ENCODE results near the gene CDS2. TPM values are rescaled to one million over a fixed set of nuclear protein-coding genes. Genes with fewer than 3 reads are reported as not detected.

Gene CDS2
- total RNA-seq, 1 donor from 2014 or later, result 57.2 TPM

DNA sequence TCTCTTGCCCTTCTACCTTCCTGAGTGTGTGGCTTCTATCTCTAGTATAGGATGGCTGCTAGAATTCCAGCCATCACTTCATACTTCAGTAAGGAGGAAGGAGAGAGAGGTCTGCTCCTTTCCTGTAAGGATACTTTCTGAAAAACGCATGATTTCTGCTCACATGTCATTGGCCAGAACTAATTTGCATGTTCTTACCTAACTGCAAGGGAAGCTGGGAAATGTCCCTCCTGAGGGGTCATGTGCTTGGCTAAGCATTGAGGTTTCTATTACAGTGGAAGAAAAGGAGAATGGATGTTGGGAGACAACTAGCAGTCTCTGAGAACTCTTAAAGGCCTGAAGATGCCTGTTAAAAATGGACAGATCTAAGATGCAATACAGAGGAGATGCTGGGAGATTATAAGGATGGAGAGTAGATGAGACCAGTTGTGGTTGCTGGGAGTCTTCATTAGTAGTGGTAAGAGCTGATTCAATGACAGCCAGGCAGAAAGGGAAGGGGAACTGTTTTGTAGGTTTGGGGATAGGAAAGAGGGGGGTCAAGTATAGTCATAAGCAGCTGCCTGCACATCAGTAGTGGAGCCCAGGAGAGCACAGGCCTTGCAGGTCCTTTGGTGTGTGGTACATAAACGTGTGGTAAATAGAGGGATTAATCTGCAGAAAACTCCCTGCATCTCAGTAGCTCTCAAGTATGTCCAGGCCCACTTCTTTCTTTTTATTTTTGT is 20.2 kb downstream of the CDS2 start:
- ATAC-seq (no peak), DNase-seq (ENCODE audit: missing footprints) (no peak)
- intact Hi-C loops (cut with DNase I), result no loop called here

- DNase-seq (ENCODE audit: missing footprints) (no peak), ATAC-seq (no peak)
- intact Hi-C loops (cut with DNase I), result no loop called here
Measured at GRCh38 chr20:5148581-5148980, 21.8 kb downstream of the CDS2 start.

DNA sequence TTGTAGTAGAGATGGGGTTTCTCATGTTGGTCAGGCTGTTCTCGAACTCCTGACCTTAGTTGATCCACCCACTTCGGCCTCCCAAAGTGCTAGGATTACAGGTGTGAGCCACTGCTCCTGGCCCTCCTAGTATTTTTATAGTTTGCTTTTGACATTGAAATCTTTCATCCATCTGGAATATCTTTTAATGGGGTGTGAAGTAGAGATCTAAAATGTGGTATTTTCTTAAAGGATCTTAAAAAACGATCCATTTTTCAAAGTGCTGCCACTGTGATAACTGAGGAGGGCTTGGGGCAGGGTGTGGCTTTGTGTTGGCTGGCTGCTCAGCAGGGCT is 23.1 kb downstream of the CDS2 start:
- no peak for DNase-seq (ENCODE audit: missing footprints)
- ATAC-seq, result no peak
- intact Hi-C loops (cut with DNase I), result no loop called here

DNA sequence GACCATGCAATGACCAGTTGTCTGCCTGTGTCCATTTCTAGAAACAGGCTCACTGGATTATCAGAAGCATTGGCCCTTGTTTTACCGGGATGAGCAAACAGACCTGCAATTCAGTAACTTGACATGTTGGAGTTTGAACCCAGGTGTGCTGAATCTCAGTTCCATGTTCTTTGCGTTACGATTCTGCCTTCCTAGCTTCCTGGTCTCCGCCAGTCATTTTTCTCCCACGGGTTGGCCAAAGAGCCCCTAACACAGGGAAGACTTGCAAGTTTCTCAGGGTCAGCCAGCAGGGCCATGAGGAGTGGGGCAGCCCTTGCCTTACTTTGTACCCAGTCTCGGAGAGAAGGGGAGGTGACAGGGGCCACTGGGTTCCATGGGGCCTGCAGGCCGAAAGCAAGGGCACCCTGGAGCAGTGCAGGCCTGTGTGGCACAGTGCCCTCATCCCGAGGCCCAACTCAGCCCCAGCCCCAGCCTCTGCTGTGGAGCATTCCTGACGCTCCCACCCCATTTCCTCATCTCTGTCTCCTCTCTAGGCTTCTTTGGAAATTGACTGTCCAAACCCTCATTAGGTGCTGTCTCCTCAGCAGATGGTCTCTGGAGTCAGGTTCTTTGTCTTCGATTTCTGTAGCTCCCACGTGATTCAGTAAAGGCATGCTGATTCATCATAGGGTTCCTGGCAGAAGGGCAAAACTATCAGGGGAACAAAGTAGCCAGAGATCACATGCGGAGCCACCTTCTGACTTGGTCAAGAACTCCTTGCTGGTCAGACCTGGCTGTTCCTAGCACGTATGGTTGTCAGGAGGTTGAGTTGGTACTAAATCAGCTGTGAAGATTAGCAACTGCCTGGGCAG is 23.6 kb downstream of the CDS2 start:
- intact Hi-C loops (cut with DNase I), result no loop called here
- ATAC-seq (peak; percentile 47), DNase-seq (ENCODE audit: missing footprints) (no peak)

DNA sequence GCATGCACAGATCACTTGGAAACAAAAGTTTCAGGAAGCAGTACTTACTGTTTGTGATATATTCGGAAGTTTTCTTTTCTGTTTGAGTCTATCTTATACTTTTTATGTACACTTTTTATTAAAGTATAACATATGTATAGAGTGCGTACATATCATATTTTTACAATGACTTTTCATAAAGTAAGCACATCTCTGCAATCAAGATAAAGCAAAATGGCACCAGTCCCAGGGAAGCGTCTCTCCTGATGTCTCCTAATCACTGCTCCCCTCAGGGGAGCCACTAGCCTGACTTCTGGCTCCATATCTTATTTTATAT is 26.3 kb downstream of the CDS2 start:
- intact Hi-C loops (cut with DNase I), result no loop called here
- no peak for ATAC-seq
- no peak for DNase-seq (ENCODE audit: missing footprints)

GRCh38 chr20:5153612-5154542 is 27.1 kb downstream of the CDS2 start:
- DNase-seq (ENCODE audit: missing footprints) (no peak), ATAC-seq (no peak)
- intact Hi-C loops (cut with DNase I), result loop anchor here (2.0 kb wide), 1 partner anchor 13 kb away; no protein-coding TSS in a partner anchor

DNA sequence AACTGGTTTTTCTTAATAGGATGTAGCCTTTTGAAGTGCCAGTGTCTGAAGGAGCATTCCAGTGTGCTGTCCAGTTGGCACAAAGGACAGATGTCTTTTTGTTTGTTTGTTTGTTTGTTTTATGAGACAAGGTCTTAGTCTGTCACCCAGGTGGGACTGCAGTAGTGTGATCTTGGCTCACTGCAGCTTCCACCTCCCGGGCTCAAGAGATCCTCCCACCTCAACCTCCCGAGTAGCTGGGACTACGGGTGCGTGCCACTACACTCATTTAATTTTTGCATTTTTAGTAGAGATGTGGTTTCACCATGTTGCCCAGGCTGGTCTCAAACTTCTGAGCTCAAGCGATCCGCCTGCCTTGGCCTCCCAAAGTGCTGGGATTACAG is 27.7 kb downstream of the CDS2 start:
- DNase-seq (ENCODE audit: missing footprints) (no peak), ATAC-seq (no peak)
- intact Hi-C loops (cut with DNase I), result loop anchor here (2.0 kb wide), 1 partner anchor 14 kb away; no protein-coding TSS in a partner anchor

- no peak for ATAC-seq
- DNase-seq (ENCODE audit: missing footprints), result no peak
- intact Hi-C loops (cut with DNase I), result loop anchor here (2.0 kb wide), 1 partner anchor 15 kb away; no protein-coding TSS in a partner anchor
Measured at GRCh38 chr20:5155404-5155803, 28.6 kb downstream of the CDS2 start.

DNA sequence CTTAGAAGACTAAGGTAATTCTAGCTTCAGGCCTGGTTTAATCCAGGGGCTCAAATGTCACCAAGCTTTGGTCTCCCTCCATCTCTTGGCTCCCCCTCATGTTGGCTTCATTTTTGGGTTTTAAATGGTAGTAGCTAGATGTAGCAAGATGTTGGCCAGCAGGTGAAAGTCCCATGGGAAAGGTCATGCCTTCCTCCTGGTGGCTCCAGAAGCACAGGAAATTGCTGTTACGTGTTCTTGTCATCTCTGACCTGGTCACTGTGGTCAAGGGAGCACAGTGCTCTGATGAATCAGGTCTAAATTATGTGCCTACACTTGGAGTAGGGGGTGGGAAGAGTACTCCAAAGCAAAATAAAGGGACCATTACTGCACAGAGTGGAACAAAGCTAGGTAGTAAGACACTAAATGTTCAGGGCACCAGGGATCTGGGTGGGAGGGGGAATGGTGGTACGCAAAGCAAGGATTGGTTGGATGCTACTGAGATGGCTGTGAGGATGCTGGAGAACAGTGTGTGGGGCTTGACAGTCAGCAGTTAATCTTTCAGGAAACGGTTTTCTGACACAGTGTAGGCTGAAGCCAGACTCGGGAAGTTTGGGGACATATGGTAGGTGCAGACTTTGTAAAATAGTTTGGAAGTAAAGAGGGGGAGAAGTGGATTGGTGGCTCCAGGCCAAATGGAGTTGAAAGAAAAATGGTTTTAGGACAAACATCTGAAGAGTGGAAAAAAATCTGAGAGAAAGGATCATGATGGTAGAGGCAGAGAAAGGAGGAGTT is 30.1 kb downstream of the CDS2 start:
- no peak for ATAC-seq
- intact Hi-C loops (cut with DNase I), result no loop called here

GRCh38 chr20:5159928-5160327 is 33.1 kb downstream of the CDS2 start:
- ATAC-seq (no peak), DNase-seq (ENCODE audit: missing footprints) (no peak)
- intact Hi-C loops (cut with DNase I), result no loop called here

More for the DNA sequence above, 30.1 kb downstream of the CDS2 start:
- DNase-seq (ENCODE audit: missing footprints), result no peak

DNA sequence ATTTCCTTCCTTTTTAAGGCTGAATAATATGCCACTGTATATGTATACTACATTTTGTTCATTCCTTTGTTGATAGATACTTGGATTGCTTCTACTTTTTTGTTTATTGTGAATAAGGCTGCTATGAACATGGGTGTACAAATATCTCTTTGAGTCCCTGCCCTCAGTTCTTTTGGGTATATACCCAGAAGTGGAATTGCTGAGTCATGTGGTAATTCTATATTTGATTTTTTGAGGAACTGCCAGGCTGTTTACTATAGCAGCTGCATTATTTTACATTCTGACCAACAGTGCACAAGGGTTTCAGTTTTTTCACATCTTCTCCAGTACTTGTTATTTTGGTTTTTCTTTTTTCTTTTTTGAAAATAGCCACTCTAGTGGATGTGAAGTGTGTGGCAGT is 34.1 kb downstream of the CDS2 start:
- DNase-seq (ENCODE audit: missing footprints) (no peak), ATAC-seq (no peak)
- intact Hi-C loops (cut with DNase I), result no loop called here

- peak; percentile 32 for ATAC-seq
- DNase-seq (ENCODE audit: missing footprints), result no peak
- intact Hi-C loops (cut with DNase I), result no loop called here
Measured at GRCh38 chr20:5161536-5162164, 34.8 kb downstream of the CDS2 start.

- ATAC-seq (no peak), DNase-seq (ENCODE audit: missing footprints) (no peak)
- intact Hi-C loops (cut with DNase I), result no loop called here
Measured at GRCh38 chr20:5164645-5165625, 38.1 kb downstream of the CDS2 start.

DNA sequence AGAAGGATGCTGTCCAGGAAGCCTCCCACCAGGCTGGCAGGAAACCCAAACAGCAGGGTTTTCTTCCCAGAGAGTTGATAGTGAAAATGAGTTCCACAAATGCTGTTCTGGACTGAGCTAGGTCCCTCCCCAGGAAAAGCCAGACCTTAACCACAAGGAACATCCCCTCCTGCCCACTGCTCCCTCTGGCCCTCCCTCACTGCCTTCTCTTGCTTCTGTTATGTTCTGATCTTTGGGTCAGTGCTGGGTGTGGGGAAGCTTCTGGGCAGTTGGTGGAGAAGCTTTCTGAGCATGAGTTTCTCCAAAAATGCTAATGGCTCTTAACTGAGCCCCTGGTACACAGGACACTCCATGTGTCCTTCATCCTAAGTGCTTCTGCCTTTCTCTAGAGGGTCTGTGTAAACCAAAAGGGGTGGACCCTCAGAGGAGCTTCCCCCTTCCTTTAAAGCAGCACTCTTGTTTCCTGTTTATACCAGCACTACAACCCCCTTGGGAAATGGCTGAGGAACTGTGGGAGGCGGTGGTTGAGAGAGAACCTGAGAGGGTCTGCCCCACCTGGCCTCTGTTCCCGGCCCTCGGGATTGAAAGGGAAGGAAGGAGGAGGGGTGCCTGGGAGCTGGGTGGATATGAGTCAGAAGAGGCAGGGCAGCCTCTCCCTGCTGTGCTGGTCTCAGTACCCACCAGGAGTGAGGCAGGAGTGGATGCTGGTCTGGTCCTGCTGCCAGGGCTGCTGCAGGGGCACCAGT is 42.0 kb downstream of the CDS2 start:
- no peak for ATAC-seq
- no peak for DNase-seq (ENCODE audit: missing footprints)
- intact Hi-C loops (cut with DNase I), result no loop called here

- intact Hi-C loops (cut with DNase I), result loop anchor here (2.0 kb wide), 1 partner anchor 44 kb away; the partner anchor contains the start of gene CDS2
Measured at GRCh38 chr20:5170341-5170740, 43.5 kb downstream of the CDS2 start.

GRCh38 chr20:5171064-5171789 is 44.4 kb downstream of the CDS2 start:
- intact Hi-C loops (cut with DNase I), result loop anchor here (2.0 kb wide), 1 partner anchor 44 kb away; the partner anchor contains the start of gene CDS2
- DNase-seq (ENCODE audit: missing footprints) (no peak), ATAC-seq (peak; percentile 79)

More at GRCh38 chr20:5170341-5170740, 43.5 kb downstream of the CDS2 start:
- DNase-seq (ENCODE audit: missing footprints) (no peak), ATAC-seq (no peak)
